CD4-positive, alpha-beta T cell treated with Interleukin-17A for 1 hour (primary cell): Measurements from ENCODE around the gene SPATA16.
"Not testable (repeated sequence)": the region's sequence is repeated elsewhere in the genome, so short reads cannot be mapped to it uniquely, and the experiment has no call there.

Experiments
- DNase-seq: peaks from one replicate; pipeline ENCODE4 v3.0.0-alpha.2; 2020

Gene SPATA16

GRCh38 chr3:172869784-172870518, 271.1 kb downstream of the SPATA16 start:
- DNase-seq: no peak

DNA sequence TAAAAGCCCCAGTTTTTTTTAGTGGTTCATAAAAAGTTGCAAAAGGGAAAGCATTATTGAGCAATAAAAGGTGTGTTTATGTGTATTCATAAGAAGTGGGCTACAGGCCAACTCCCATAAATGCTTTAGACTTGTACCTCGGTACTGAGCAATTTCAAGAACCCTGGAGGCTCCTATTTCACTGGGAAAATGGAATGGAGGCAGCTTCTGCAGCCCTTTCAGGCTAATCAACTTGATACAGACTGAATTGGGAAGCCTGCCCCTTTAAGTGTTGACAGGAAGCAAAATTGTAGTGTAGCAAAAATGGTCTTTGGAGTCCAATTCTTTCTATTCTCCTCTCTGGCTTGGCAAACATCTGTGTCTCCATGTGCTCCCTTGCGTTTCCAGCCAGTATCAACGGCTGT, 271.7 kb downstream of the SPATA16 start:
- DNase-seq: no peak

GRCh38 chr3:172868582-172869200, 272.3 kb downstream of the SPATA16 start:
- no peak for DNase-seq

DNA sequence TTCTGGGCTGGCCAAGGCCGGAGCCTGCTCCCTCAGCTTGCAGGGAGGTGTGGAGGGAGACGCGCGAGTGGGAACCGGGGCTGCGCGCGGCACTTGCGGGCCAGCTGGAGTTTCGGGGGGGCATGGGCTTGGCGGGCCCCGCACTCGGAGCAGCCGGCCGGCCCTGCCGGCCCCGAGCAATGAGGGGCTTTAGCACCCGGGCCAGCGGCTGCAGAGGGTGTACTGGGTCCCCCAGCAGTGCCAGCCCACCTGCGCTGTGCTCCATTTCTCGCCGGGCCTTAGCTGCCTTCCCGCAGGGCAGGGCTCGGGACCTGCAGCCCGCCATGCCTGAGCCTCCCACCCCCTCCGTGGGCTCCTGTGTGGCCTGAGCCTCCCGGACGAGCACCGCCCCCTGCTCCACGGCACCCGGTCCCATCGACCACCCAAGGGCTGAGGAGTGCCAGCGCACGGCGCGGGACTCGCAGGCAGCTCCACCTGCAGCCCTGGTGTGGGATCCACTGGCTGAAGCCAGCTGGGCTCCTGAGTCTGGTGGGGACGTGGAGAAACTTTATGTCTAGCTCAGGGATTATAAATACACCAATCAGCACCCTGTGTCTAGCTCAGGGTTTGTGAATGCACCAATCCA, 274.2 kb downstream of the SPATA16 start:
- DNase-seq: not testable (repeated sequence)

DNA sequence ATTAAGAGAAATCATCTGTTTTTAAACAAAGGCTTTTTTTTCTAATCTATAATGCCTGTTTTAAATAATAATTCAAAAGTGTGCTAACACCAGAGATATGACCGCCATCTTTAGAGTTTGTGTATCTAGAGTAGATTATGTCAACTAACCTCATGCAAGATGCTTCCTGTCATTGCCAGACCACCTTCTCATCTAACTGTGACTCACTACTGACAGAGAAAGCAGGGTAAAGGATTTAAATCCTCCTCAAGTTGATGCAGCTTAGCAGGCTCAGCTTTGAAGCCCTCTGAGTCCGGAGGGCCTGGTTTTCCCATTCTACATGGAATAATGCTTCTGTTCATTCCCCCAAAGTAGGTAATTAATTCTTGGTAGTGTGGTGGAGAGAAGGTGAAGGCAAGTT, 282.0 kb downstream of the SPATA16 start:
- no peak for DNase-seq

GRCh38 chr3:172856795-172857742, 284.0 kb downstream of the SPATA16 start:
- no peak for DNase-seq

DNA sequence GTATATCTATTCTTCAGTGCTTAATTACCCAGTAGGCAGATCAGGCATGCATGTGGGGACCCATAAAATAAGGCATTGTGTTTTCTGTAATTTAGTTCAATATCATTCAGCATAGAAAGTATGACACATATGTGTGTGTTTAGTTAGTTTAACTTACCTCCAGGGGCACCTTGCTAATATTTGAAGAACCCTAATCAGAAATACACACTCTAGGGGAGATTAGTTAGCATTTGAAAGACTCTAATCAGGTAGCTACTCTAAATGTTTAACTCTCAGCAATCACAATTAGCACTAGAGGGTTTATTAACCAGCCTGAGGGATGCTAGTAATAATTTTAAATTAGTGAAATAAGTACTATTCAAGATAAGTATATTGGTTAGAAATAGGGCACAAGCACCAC, 286.0 kb downstream of the SPATA16 start:
- DNase-seq: no peak

DNA sequence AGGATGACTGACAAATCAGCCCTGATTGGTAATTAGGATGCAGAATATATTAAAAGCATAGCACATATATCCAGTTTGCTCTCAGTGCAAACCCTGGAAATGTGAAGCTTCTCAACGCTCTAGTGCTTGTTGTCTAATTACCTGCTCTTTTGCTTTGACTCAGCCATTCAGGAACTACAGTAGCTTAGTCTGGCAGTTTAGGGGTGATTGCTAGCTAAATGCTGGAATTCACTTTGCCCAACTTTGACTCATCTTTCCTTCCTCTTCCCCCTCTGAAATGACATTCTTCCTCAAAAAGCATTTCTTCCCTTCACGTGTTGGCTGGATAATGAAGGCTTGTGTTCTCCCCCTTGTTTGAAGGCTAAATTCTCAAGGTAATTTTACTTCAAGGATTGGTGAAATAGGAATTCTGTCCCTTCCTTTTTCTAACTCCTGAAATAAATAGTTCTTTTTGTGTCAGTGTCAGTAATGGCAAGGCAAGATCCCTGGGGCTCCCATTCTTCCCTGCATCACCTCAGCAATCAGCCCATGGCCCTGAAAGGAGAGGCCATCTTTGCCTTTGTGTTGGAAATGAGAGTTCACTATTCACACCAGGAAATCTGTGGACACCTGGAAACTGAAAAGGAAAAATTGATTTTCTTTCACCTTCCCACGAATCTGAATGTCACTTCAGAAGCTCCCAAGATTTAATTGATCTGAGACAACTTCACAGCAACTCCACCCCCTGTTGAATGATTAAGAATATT, 286.9 kb downstream of the SPATA16 start:
- no peak for DNase-seq

GRCh38 chr3:172853005-172853404, 288.0 kb downstream of the SPATA16 start:
- DNase-seq: no peak

GRCh38 chr3:172848910-172849309, 292.1 kb downstream of the SPATA16 start:
- no peak for DNase-seq

- DNase-seq: no peak
These were observed 293.7 kb downstream of the SPATA16 start for GRCh38 chr3:172847292-172847691.

DNA sequence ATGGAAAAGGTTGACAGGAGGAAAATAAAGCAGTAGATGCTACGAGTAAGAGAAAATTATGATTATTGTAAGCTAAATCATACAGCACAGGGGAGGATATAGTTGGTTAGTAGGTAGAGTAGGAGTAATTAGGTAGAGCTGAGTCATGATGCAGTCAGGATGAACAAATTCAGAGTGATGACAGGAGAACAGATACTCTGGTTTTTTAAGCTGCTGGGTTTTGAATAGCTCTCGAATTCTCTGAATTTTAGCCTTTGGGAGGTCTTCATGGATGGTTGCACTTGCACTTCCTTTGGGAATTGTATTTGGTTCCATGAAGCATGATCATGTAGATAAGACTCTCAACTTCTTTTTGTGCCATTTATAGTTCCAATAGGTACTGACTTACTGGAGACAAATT, 294.3 kb downstream of the SPATA16 start:
- no peak for DNase-seq

DNA sequence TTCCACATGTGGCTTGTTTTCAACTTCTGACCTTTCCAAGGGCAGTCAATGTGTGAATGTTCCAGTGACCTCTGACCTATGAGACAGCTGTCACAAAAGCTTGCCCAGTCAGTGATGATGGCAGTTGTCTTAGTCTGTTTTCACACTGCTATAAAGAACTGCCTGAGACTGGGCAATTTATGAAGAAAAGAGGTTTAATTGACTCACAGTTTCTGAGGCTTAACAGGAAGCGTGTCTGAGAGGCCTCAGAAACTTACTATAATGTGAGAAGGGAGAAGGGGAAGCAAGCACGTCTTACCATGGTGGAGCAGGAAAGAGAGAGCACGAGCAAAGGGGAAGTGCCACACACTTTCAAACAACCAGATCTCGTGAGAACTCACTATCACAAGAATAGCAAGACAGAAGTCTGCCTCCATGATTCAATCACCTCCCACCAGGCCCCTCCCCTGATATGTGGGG, 294.9 kb downstream of the SPATA16 start:
- DNase-seq: no peak

DNA sequence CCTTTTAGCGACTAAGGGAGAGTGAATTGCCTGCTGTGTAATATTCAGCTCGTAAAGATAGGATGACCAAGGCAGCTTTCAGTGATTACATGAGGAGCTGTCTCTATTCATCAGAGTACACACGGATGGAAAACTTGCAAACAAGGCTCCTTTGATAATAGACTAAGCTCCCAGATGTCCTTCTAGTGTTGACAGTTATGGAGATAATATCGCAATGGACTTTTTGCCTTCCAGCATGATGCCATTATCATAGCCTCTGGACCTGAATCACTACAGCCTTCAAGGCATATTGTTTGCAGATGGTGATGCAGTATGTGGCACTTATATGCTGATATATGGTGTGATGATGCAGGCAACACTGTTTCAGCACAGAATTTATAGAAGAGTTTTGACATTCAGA, 296.6 kb downstream of the SPATA16 start:
- no peak for DNase-seq

DNA sequence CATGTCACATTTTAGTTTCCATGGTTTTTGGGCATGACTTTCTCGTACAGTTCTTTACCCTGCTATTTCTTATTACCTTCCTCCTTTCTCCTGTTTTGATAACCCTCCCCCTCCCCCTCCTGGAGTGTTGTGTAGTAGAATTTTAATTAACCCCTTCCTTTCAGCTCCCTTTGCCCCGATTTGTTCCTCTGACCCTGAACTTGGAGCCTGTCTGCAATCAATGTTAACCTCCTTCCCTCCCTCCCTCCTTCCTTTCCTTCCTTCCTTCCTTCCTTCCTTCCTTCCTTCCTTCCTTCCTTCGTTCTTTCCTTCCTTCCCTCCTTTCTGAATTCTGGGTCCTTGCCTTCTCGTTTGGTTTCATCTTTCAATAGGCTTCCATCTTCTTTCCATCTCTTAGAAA, 300.1 kb downstream of the SPATA16 start:
- no peak for DNase-seq

DNA sequence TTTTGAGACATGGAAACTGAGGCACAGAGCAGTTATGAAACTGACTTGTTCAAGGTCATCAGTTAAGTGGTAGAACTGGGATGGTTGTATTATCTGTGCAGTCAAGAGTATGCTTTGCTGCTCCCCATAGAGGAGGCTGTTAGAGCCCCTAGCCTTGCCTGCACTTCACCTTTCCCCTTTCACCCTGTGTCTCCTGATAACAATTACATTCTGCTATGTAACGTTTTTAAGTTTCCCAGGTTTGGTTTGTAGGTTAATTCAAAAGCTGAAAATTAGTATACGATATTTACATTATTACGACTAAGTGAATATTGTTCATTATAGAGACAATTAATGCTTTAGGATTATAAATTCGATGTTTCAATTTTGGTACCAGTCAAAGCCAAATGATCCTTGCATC, 300.6 kb downstream of the SPATA16 start:
- DNase-seq: no peak

DNA sequence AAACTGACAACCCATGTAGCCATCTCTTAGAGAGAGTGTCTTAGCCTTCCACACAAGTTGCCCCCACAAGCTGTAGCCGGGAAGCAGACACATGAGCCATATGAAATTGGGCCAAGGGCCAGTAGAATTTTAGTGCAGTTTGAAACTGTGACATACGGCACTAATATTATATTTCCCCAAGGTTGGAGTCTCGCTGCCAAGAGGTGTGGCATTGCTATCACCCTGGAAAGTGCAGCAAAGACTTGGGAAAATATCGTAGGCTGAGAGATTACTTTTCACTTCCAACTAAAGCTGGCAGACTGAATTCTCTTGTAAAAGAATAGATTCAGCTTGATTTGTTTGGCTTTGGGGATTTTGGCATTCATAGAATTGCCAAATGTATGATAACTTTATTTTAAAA, 301.4 kb downstream of the SPATA16 start:
- DNase-seq: no peak
